Stimulated activated CD4-positive, alpha-beta T cell treated with anti-CD3 and anti-CD28 coated beads, Interleukin-12 subunit alpha, Interleukin-12 subunit beta, amount 100 ng/mL, for 48 hours (primary cell): ENCODE data around the gene TPK1.

Experiments used
- DNase-seq, 3 donors: peaks; one replicate each; pipeline ENCODE4 v3.0.0-alpha.2; 2020; ENCODE audit warnings: low read depth in 2 of 3, low spot score in 1 of 3

Gene TPK1

GRCh38 chr7:144416341-144416740, 419.5 kb downstream of the TPK1 start:
- no peak for DNase-seq

DNA sequence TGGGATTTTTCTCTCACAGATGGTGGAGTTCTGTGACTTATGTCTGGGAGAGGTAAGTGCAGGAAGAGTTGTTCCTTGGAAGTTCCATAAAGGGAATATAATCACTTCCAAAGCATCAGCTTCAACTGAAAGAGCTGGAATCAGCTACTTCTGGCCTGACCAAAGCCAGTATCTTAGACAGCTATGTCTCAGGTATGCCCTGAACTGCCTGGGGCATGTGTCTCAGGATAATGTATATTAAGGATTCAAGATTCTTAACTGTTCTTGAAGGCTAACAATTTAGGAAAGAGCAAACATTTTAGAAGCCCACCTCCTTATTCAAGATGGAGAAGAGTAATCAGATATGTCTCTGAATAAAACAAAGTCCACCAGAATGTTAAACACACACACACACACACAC, 420.0 kb downstream of the TPK1 start:
- no peak for DNase-seq

- DNase-seq: no peak
These were observed 421.0 kb downstream of the TPK1 start for GRCh38 chr7:144414815-144415214.

DNA sequence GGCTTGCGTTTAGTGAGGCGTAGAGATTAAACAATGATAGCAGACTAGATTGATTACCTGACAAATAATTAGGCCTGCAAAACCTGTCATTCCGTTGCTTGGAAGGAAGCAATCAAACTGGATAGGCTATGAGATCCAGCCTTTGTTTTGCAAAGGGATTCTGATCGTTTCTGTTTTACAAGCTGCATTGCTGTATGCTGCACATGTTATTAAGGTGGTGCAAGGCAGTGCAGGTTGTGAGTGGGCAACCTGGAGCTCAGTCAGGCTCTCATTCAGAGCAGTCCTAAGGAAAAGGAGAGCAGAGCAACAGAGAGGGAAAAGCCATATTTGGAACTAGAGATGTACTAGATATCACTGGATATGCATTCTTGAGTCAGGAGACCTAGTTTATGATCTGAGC, 425.4 kb downstream of the TPK1 start:
- DNase-seq: no peak

- DNase-seq: no peak
These were observed 427.7 kb downstream of the TPK1 start for GRCh38 chr7:144408121-144408520.

GRCh38 chr7:144407266-144407931, 428.5 kb downstream of the TPK1 start:
- no peak for DNase-seq

- DNase-seq: no peak
These were observed 430.9 kb downstream of the TPK1 start for GRCh38 chr7:144404946-144405345.

DNA sequence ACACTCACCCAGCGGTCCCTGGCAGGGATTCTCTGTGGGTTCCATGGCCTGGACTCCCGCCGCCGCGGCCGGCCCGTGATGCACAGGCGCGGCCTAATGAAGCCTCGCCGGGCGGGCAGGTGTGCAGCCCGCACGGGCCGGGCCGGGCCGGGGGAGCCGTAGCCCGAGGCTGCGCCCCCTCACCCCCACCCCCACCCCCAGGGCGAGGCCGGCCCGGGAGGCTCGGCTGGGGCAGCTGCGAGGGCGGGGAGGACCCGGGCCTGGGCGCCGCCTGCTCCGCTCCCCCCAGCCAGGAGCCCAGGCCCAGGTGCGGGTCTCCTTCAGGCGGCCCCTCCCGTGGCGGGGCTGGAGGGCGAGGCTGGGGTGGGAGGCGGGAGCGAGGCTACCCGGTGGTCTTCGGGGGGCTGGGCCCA, 432.2 kb downstream of the TPK1 start, which contains the start of gene NOBOX:
Gene NOBOX, minus strand, starts transcription at position 45 of the 413 bp plus-strand sequence.
- no peak for DNase-seq

- DNase-seq: no peak
These were observed 432.8 kb downstream of the TPK1 start for GRCh38 chr7:144403102-144403501.
